Activated T-helper 9 cell treated with anti-CD3 and anti-CD28 coated beads, Interleukin-2, amount 50 U/mL, for 16 hours (primary cell): ENCODE measurements around the gene TBCD.

Experiments used
- DNase-seq: peaks from one replicate; pipeline ENCODE4 v3.0.0-alpha.2; 2020; ENCODE audit warnings: low read depth

The TBCD gene

GRCh38 chr17:82907797-82908542 is 156.1 kb downstream of the TBCD start:
- no peak for DNase-seq

- DNase-seq, result no peak
These were observed 156.8 kb downstream of the TBCD start for GRCh38 chr17:82908543-82909160.

GRCh38 chr17:82909322-82909904 is 157.5 kb downstream of the TBCD start:
- no peak for DNase-seq

- DNase-seq, result no peak
These were observed 158.2 kb downstream of the TBCD start for GRCh38 chr17:82910041-82910481.

- no peak for DNase-seq
These were observed 158.9 kb downstream of the TBCD start for GRCh38 chr17:82910770-82911169.

- no peak for DNase-seq
These were observed 160.0 kb downstream of the TBCD start for GRCh38 chr17:82911822-82912221.

GRCh38 chr17:82912484-82913089 is 160.7 kb downstream of the TBCD start:
- no peak for DNase-seq

- DNase-seq, result no peak
These were observed 161.6 kb downstream of the TBCD start for GRCh38 chr17:82913304-82914043.

GRCh38 chr17:82914375-82914774 is 162.5 kb downstream of the TBCD start:
- DNase-seq, result no peak

GRCh38 chr17:82915010-82915756 is 163.3 kb downstream of the TBCD start:
- DNase-seq, result no peak

GRCh38 chr17:82915757-82916027 is 163.8 kb downstream of the TBCD start:
- no peak for DNase-seq

GRCh38 chr17:82917699-82918345 is 166.0 kb downstream of the TBCD start:
- no peak for DNase-seq

GRCh38 chr17:82918508-82918907 is 166.6 kb downstream of the TBCD start:
- DNase-seq, result no peak

GRCh38 chr17:82920150-82920549 is 168.3 kb downstream of the TBCD start:
- DNase-seq, result no peak

- DNase-seq, result no peak
These were observed 168.8 kb downstream of the TBCD start for GRCh38 chr17:82920715-82921114.

- no peak for DNase-seq
These were observed 169.6 kb downstream of the TBCD start for GRCh38 chr17:82921426-82921825.

- no peak for DNase-seq
These were observed 170.8 kb downstream of the TBCD start for GRCh38 chr17:82922646-82923045.

- no peak for DNase-seq
These were observed 171.7 kb downstream of the TBCD start for GRCh38 chr17:82923366-82924113.

GRCh38 chr17:82924214-82924613 is 172.3 kb downstream of the TBCD start:
- DNase-seq, result no peak

GRCh38 chr17:82924812-82925211 is 172.9 kb downstream of the TBCD start:
- DNase-seq, result no peak

GRCh38 chr17:82925336-82925735 is 173.5 kb downstream of the TBCD start:
- no peak for DNase-seq
